NCI-H510A (cell line): Measurements from ENCODE around the gene RGPD8.
"Not testable (repeated sequence)": the region's sequence is repeated elsewhere in the genome, so short reads cannot be mapped to it uniquely, and the experiment has no call there.

ENCODE experiments used
- DNase-seq: peaks from one replicate; lab custom pipeline; 2025; lab: John Stamatoyannopoulos, UW

RGPD8 gene

DNA sequence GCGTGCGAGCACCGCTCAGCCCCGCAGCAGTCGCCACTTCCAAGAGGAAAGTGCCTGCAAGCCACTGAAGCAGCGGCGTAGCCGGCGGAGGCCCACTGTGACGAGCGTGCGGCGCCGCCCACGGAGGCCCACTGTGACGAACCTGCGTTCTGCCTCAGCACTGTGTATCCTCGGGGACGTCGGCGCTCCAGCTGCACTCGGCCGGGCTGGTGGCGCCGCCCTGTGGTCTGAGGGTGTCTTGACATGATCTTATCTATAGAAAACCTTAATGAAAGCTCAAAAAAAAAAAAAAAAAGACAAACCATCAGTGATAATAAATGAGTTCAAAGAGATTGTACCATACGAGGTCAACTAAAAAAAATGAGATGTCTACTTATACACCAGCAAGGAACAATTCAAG is at the start of gene RGPD8:
Gene RGPD8 (minus strand): TSS at position 166 of the 400 bp plus-strand sequence. CDS start 192 bp downstream, outside the sequence.
- not testable (repeated sequence) for DNase-seq

DNA sequence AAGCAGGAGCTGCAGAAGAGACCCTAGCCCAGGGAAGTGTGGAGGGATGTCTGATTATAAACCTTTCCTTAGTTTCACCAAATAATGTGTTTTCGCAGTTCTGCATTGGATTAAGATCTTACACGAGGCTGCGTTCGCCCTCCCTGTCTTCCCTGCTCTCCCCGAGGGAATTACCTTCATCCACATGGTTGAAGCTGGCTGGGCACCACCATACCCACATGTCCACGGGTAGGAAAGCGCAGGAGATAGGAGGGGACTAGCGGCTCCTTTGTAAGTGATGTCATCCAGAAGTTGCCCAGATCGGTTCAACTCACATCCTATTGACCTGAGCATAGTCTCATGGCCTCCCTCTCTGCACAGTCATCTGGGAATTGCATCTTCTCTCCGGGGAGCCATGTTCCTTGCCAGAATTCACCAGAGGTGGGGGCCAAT is 49.6 kb upstream of the RGPD8 start:
- DNase-seq, result peak; percentile 36

DNA sequence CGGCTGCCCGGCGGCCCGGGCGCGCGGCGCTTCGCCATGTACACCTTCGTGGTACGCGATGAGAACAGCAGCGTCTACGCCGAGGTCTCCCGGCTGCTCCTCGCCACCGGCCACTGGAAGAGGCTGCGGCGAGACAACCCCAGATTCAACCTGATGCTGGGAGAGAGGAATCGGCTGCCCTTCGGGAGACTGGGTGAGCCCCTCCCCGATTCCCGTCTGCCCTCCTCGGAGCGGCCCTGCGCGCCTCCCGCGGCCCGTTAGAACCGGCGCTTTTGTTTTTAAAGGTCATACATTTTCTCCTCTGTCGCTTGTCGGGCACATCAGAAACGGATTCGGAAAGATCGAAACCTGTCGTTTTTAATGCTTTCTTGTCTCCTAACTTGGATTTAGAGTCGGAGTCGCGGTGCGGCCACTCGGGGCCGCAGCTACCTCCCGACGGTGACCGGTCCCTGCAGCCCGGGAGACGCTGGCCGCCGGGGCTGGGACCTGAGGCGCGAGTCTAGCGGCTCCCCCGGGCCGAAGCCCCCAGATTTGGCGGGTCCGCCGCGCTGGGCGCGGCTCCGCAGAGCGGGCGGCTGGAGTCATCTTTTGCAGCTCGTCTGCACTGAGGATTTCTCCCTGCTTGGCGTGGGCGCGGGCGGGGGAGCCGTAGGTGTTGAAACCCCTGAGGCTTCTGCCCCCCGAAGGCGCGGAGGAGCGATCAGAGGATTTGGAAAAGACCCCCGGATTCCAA is 49.0 kb upstream of the RGPD8 start:
- DNase-seq, result no peak

DNA sequence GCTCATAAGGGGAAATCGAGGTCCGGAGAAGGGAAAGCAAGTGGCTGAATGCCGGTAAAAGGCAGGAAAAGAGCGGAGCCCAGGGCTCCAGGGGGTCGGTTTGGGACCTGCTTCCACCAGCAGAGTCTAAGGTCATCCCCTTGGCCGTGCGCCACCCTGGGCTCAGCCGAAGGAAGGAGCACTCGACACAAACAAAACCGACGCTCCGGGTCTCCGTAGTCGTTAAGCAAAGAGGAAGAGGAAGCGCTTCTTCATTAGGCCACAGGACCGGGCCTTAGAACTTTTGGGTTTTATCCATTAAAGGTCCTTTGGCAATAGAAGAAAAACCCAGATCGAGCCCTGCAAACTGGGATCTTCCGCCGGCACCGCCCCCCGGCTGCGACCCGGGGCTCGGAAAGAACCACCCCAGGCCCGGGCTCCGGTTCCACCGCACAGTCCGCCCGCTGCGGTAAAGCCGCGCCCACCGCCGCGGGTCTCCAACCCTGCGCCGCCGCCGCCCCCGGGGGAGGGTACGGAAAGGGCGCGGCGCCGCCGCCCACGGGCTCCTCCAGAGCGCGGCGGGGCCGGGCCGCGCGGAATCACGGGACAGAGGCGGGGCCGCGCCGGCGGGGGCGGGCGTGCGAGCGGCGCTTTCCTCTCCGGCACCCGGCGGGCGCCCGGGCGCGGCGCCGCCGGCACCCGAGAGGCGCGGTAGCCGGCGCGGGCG is 48.2 kb upstream of the RGPD8 start, which contains the start of gene TTL:
Gene TTL (plus strand): TSS at position 629 of the 706 bp plus-strand sequence. CDS start 189 bp downstream, outside the sequence.
- peak; percentile 52 for DNase-seq

DNA sequence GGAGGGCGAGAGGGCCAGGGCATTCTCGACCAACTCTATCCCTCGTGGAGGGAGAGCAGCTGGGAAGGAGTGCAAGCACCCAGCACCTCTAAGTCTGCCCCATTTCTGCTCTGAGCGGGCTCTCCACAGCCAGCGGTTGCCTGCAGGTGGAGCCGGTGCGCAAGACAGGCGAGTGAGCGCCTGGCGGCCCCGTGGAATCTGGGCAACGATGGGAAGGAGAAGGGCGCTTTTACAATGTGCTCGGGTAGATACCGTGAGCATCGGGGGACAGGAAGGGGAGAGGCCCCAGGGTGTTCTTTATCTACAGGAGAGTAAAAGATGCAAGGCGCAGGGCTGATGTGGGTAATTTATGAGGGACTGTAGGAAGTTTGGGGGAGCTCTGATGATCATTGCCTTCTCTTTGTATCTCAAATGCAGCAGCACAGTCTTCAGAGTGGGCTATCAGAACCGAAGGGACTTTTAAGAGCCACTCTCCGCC is 47.6 kb upstream of the RGPD8 start:
- DNase-seq, result peak; percentile 69

DNA sequence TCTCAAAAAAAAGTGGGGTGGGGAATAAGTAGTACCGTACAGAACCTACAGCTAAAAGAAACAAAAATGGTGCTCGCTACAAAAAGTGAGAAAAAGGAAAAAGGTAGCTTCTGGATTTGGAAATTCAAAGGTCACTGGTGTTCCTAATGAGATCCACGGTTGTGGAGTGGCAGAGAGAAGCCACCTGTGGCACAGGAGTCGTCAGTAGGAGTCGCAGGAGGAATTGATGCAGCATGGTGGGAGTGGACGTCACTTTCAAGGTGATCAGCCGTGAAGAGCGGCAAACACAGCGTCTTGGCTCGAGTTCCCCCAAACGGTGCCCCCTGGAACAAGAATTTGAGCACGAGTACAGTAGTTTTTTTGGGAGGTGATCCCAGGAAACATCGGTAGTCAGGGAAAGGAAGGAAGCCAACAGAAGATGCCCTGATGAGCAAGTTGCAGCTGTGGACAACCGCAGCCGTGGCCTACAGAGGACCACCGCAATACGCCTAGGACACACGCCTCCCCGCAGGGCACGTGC is 47.1 kb upstream of the RGPD8 start:
- no peak for DNase-seq

DNA sequence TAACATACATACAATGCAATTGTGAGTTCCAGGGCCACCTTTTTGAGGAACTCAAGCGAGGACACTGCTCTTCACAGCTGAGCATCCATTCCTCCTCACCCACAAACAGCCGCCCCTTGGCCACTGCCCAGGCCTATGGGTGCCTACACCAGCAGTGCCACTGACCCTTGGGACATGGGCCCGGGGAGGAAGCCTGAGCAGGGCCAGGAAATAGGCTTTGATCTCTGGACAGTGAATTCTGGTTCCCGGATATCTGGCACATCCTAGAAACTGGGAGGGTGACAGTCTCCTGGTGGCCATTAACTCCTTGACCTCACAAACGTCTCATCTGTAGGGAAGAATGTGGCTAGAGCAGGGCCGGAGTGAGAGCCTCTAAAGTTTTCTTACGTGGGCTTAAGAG is 43.0 kb upstream of the RGPD8 start:
- DNase-seq, result no peak

DNA sequence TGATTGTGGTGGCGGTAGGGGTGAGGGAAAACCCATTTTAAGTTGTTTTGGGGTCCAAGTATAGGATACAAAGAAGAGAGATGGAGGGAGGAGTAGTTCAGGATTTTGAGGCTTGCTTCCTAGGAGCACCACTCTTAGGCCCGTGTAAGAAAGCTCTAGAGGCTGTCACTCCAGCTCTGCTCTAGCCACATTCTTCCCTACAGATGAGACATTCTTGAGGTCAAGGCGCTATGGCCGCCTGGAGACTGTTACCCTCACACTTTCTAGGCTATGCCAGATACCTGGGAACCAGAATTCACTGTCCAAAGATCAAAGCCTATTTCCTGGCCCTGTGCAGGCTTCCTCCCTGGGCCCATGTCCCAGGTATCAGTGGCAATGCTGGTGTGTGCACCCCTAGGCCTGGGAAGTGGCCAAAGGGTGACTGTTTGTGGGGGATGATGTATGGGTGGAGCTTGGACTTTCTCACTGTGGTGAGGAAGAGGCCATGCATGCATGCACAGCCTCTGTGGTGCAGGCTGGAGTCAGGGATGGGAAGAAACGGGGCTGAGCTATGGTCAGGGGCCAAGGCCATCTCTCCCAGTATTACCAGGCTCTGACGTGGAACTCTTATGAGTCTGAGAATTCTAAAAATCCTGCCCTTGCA is 41.5 kb upstream of the RGPD8 start:
- no peak for DNase-seq

DNA sequence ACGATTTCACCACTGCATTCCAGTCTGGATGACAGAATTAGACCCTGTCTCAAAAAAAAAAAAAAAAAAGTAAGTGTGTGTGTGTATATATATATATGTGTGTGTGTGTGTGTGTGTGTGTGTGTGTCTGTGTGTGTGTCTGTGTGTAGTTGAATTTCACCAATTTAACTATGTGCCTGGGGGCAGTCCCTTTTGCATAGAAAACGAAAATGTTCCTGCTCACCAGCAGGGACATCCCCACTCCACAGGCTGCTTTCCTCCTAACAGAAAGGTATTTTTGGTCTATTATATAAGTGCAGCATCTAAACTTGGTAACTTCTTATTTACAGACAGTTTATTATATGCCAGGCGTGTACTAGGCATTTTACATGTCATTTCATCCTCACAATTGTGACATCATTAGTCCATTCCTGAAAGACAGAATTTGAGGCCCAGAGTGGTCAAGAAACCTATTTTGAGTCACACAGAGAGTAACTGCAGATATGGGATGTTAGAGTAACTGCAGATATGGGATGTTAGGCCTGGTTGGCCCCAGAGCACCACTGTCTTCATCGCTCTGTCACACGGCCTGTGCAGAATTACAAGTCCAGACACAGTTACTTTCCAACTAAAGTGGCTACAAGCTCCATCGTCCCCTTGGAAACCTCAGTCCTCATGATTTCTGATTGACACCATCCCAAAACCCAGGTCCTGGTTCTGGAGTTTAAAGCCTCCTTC is 39.3 kb upstream of the RGPD8 start:
- DNase-seq, result no peak

DNA sequence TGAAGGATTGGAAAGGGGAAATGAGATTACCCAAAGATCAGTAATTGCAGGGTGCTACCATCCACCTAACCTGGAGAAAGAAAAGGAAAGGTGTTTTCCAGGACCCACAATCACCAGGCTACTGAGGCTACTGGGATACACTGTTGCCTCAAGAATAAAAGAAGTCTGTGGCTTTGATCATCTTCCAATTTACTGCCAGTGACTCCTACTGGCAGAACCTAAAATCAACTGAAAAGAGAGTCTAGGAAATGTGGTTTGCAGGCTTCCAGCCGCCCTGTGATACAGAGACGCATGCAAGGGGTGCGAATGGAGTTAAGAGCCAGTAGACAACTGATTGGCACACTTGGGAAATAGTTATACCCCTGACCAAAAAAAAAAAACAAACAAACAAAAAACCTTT is 31.9 kb upstream of the RGPD8 start:
- no peak for DNase-seq

DNA sequence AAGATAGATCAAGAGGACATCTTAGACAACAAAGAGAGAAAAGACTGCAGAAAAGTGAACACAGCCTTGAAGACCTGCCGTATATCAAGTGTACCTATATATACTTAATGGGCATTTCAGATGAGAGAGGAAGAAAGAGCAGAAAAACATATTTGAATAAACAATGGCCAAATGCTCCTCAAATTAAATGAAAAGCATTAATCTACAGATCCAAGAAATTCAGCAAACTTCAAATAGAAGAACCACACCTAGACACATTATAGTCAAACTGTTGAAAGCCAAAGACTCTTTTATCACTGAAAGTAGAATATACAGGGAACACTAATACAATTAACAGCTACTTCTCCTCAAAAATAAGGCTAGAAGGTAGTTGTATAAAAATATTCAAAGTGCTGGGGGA is 29.8 kb upstream of the RGPD8 start:
- no peak for DNase-seq

DNA sequence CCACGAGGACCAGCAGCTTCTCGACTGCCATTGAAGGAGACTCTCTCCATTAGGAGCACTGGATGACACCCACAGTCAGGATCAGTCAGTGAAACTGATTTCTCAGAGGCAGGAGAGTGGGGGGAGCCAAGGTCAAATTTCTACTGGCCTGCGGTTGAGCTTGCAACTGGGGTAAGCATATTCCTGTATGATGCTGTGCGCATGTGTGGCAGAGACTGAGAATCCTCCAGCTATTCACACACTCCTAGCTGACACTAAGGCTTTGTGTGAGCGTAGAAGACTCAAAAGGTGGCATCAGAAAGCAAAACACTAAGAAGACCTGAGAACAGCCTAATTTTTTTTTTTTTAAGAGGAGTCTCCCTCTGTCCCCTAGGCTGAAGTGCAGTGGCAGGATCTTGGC is 28.7 kb upstream of the RGPD8 start:
- DNase-seq, result no peak

DNA sequence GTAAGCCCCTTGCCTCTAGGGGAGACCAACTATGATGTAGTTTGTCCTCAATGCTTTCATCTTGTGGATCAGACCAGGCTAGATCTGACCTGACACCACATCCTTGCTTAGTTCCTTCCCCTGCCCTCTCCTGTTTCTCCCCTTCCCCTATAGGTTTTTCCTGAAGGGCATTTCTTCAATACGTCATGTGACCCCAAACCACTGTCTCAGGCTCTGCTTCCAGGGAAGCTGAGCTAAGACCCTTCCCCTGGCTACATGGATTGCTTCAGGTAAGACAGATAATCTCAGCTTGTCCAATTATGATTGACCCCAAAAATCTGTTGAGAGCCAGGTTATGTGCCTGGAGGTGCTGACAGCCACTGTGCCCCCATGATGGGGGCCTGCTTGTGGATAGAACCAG is 25.9 kb upstream of the RGPD8 start:
- DNase-seq, result no peak

DNA sequence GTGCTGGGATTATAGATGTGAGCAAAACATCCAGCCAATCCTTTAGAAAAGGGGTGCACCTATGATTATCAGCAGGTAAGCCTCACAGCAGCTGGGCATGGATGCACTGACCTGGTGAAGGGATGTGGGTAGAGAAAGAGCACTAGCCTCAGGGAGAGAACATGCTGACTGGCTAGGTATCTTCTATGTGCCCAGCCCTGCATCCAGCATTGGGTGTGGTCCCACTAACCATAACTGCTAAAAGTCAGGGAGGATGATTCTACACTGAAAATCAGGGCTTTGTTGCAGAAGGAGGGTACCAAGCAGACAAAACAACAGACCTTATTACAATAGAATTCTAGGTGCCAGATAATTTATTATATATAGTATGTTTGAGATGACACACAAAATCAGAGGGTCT is 21.1 kb upstream of the RGPD8 start:
- no peak for DNase-seq

DNA sequence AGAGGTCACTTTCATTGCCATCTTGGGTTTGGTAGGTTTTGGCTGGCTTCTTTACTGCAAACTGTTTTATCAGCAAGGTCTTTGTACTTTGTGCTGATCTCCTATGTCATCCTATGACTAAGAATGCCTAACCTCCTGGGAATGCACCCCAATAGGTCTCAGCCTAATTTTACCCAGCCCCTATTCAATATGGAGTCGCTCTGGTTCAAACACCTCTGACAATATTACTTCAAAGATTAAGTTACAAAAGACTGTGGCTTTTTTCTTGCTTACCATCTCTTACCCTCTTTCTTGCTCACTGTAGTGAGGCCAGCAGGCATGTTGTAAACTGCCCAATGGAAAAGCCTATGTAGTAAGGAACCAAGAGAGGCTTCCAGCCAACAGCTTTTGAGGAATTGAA is 17.9 kb upstream of the RGPD8 start:
- no peak for DNase-seq

DNA sequence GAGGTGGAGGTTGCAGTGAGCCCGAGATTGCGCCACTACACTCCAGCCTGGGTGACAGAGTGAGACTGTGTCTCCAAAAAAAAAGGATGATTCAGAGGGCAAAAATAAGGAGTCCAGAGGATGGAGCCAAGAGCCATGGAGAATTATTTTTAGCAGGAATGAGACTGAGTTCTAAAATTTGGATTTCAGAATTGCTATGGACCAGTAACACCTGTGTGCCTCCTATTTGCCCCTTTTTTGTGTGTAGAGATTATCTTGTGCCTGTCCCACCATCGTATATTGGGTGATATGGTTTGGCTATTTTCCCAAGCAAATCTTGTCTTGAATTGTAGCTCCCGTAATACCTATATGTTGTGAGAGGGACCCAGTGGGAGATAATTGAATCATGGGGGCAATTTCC is 16.4 kb upstream of the RGPD8 start:
- no peak for DNase-seq

DNA sequence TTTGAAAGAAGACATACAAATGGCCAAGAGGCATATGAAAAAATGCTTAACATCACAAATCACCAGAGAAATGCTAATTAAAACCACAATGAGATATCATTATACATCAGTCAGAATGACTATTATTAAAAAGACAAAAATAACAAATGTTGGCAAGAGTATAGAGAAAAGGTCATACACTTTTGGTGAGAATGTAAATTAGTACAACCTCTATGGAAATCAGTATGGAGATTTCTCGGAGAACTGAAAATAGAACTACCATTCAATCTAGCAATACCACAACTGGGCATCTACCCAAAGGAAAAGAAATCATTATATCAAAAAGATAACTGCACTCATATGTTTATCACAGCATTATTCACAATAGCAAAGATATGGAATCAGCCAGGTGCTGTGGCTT is 10.8 kb upstream of the RGPD8 start:
- not testable (repeated sequence) for DNase-seq

DNA sequence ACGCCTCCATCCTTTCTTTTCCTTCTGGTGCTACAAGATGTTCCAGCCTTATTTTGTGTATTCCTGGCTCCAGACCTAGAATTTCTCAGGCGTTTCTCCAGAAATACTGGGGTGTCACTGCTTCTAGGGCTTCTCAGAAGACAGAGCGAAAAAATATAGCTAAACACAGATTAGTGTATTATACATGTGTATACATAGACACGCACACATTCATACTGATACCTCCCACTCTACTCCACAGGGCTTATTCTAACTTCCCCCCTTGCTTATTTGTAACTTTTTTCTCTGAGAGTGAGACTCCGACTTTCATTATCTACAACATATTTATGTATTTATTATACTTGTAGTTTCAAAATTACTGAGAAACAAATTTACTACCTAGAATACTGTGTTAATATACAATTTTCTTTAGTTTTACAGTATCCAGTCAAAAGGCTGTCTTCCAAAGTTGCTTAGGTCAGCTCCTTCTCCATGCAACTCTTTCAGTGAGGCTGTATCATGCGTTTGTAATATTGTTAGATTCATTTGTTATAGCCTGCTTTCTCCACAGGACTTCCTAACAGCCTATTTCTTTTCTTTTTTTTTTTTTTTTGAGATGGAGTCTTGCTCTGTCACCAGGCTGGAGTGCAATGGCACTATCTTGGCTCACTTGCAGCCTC is 5.3 kb upstream of the RGPD8 start:
- not testable (repeated sequence) for DNase-seq

DNA sequence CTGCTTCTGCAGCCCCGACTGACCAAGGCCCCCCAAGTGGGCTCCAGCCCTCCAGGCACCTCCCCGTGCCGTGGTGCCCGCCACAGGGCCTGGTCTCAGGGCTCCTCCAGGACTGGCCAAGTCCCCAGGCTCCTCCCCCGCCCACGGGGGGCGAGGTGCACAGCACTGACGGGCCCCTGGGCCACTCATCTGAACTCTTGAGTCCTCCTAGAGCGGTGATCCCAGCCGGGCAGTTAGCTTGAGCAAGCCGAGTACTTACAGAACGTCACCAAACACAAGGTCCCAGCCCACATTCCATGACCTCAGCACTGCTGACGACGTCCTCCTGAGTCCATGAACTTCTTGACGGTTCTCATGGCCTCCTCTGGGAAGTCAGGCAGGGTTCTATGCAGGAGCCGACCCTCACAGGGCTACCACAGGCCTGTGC is 4.0 kb upstream of the RGPD8 start:
- not testable (repeated sequence) for DNase-seq

DNA sequence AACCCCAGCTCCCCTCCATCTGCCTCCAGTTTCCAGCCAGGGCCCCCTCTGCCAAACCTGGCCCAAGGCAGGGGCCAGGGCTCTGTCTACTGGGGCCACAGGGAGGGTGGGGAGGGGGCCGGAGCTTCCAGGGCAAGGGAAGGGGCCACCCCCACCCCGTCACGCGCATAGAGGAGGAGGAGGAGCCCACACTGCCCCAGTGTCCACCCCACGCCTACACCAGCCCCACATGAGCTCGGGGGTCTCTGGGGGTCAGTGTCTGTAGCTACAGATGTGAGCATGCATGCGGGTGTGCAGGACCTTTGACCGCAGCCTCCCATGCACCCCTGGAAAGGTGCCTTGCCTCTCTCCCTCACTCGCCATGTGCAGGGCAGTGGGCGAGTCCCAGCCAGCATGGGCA is 3.5 kb upstream of the RGPD8 start:
- DNase-seq, result not testable (repeated sequence)

DNA sequence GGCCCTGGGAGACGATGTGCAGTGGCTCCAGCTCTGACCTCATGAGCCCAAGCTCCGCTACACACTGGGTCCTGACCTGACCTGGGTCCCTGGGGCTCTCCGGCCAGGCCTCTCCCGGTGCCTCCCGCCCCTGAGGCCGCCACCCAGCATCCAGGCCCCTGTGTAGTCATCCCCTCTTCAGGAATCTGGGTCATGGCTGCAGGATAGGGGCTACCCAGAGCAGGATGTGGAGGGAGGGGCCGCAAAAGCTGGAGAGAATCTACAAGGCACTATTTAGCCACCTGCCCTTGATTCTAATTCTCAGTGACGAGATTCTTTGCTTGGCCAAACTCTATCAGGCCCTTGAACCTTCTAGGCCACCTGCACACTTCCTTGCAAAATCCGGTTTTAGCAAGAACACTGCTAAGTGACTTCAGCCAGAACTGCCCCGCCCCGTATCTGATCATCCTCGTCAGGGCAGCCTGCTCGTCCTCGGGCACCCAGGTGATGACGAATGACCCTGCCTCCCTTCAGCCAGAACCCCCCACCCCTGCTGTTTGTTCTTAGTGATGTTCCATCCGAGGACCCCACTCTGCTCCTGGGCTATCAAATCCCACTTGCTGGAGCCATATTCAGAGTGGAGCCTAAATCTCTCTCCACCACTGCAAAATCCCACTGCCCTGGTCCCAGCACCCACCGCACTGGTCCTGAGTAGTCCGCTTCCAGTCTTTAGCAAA is 2.4 kb upstream of the RGPD8 start:
- DNase-seq, result not testable (repeated sequence)
